Nephron (organoid): Measurements from ENCODE around the gene PPP1R12B.
A peak's percentile ranks its signal among the peaks of the same experiment; 100 is the strongest.
"Not testable (repeated sequence)": the region's sequence is repeated elsewhere in the genome, so short reads cannot be mapped to it uniquely, and the experiment has no call there.

Experiments used
- H3K27ac Mint-ChIP-seq, 3 experiments: 2 replicates each; pipeline ENCODE4 v1.8.0; 2020; ENCODE audit warnings: mixed read lengths in 3 of 3, mild to moderate bottlenecking in 2 of 3, moderate library complexity in 1 of 3
- H3K27me3 Mint-ChIP-seq: 2 replicates; pipeline ENCODE4 v1.8.0; 2021; ENCODE audit warnings: low read depth, mild to moderate bottlenecking, moderate library complexity, mixed read lengths
- H3K36me3 Mint-ChIP-seq: 2 replicates; pipeline ENCODE4 v1.8.0; 2020; ENCODE audit warnings: low read depth, mixed read lengths
- H3K4me1 Mint-ChIP-seq: 2 replicates; pipeline ENCODE4 v1.8.0; 2020; ENCODE audit warnings: mixed read lengths
- H3K4me3 Mint-ChIP-seq, 3 experiments: 2 replicates each; pipeline ENCODE4 v1.8.0; 2020; ENCODE audit warnings: mild to moderate bottlenecking in 3 of 3, mixed read lengths in 3 of 3, moderate library complexity in 2 of 3
- H3K9me3 Mint-ChIP-seq: 2 replicates; pipeline ENCODE4 v1.8.0; 2020; ENCODE audit warnings: mixed read lengths
- TF ChIP-seq, protein P1 (sequence below), 3 experiments: fragments of 200-600 bp; sonication (generic); IDR thresholded peaks; one replicate each; pipeline ENCODE4 v1.5.0; 2021; ENCODE audit warnings: antibody characterized with exemption in 3 of 3; ENCODE audit not compliant: unreplicated experiment in 3 of 3

PPP1R12B gene

DNA sequence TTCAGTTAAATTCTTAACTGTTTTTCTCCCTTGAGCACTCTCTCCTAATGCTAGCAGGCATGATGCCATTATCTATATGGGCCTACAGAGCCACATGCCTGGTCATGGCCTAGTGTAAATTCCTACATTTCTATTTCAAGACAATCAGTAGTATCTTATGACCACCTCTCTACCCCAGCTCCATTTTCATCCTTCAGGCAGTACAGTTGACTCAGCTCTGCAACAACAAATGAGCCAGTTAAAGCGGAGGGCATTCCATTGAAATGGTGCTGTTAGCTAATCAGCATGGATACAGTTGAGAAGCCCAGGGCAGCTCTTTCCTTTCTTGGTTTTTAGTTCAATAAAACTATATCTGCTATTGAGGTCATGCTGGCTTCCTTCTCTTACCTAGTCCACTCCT lies 150.0 kb downstream of the PPP1R12B start:
- H3K27me3 Mint-ChIP-seq = no peaks in the 10 kb centered on the region
- H3K4me3 Mint-ChIP-seq = no peak overlapping the region
- no peaks in the 10 kb centered on the region for H3K9me3 Mint-ChIP-seq

DNA sequence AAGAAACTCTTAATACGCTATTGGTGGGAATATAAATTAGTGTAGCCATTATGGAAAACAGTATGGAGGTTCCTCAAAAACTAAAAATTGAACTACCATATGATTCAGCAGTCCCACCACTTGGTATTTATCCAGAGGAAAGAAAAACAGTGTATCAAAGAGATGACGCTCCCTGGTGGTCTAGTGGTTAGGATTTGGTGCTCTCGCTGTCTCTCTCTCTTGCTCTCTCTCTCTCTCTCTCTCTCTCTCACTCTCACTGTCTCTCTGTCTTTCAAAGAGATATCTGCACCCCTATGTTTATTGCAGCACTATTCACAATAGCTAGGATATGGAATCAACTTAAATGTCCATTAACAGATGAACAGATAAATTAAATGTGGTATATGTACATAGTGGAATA lies 151.5 kb downstream of the PPP1R12B start:
- not testable (repeated sequence) for H3K9me3 Mint-ChIP-seq, H3K4me3 Mint-ChIP-seq, H3K27me3 Mint-ChIP-seq, H3K27ac Mint-ChIP-seq
- Mint-ChIP-seq H3K4me1 (peaks cover 32% of the 10 kb centered on the region), H3K36me3 (peaks cover 24% of the 10 kb centered on the region)

More for the DNA sequence above, 150.0 kb downstream of the PPP1R12B start:
- H3K27ac Mint-ChIP-seq = no peak overlapping the region
- H3K36me3 Mint-ChIP-seq = peaks cover 27% of the 10 kb centered on the region
- H3K4me1 Mint-ChIP-seq = peaks cover 23% of the 10 kb centered on the region
- TF ChIP-seq, protein P1, sequence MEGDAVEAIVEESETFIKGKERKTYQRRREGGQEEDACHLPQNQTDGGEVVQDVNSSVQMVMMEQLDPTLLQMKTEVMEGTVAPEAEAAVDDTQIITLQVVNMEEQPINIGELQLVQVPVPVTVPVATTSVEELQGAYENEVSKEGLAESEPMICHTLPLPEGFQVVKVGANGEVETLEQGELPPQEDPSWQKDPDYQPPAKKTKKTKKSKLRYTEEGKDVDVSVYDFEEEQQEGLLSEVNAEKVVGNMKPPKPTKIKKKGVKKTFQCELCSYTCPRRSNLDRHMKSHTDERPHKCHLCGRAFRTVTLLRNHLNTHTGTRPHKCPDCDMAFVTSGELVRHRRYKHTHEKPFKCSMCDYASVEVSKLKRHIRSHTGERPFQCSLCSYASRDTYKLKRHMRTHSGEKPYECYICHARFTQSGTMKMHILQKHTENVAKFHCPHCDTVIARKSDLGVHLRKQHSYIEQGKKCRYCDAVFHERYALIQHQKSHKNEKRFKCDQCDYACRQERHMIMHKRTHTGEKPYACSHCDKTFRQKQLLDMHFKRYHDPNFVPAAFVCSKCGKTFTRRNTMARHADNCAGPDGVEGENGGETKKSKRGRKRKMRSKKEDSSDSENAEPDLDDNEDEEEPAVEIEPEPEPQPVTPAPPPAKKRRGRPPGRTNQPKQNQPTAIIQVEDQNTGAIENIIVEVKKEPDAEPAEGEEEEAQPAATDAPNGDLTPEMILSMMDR (IDR thresholded peaks at IDR 0.05; ENCODE audit: unreplicated experiment in 3 of 3) = no peak

DNA sequence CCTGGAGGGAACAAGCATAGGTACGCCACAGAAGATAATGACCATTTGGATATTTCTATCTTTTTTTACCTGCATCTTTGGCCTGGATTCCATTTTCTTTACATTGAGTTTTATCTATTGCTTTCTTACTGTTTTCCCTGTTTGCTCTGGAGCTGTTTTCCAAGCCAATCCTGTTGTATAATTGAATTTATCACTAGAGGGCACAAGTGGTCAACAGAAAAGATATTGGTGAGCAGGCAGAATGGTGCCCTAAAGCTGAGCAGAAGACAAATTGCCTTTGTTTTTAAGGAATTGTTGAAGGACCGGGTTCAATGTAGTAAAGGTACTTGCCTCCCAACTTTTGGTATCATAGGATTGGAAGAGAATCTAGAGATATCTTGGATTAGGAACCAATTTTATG lies 152.8 kb downstream of the PPP1R12B start:
- Mint-ChIP-seq H3K4me3 (no peak overlapping the region), H3K27ac (peak overlapping the region in 2 of 3 experiments; percentile 24 to 31), H3K4me1 (peaks cover 45% of the 10 kb centered on the region), H3K36me3 (peaks cover 17% of the 10 kb centered on the region), H3K9me3 (no peaks in the 10 kb centered on the region), H3K27me3 (no peaks in the 10 kb centered on the region)
- TF ChIP-seq, protein P1 (IDR thresholded peaks at IDR 0.05; ENCODE audit: unreplicated experiment in 3 of 3) = peak; percentile 50 to 68 (median 51)

DNA sequence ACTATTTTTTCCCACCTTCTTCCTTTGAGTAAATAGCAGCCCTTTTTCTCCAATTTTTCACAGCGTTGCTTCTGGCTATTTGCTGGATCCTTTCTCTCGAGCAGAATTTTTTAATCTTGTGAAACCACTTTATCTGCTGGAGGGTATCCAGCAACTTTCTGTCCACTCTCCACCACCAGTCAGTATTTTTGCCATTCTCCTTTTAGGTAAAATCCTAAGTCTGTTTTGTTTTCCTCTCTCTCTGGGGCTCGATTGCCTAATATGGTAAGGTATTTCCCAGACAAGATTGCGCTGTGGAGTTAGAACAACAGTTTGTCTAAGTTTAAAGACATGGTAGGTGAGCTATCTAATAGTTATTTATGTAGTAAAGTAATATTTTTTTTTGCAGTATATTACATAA lies 156.9 kb downstream of the PPP1R12B start:
- no peaks in the 10 kb centered on the region for H3K9me3 Mint-ChIP-seq
- H3K27ac Mint-ChIP-seq = peak overlapping the region; percentile 90 to 98 (median 94)
- H3K4me1 Mint-ChIP-seq = peaks cover 56% of the 10 kb centered on the region
- TF ChIP-seq, protein P1 (IDR thresholded peaks at IDR 0.05; ENCODE audit: unreplicated experiment in 3 of 3) = no peak
- H3K4me3 Mint-ChIP-seq = peak overlapping the region in 2 of 3 experiments; percentile 17 to 33
- H3K27me3 Mint-ChIP-seq = no peaks in the 10 kb centered on the region
- H3K36me3 Mint-ChIP-seq = peaks cover 10% of the 10 kb centered on the region

DNA sequence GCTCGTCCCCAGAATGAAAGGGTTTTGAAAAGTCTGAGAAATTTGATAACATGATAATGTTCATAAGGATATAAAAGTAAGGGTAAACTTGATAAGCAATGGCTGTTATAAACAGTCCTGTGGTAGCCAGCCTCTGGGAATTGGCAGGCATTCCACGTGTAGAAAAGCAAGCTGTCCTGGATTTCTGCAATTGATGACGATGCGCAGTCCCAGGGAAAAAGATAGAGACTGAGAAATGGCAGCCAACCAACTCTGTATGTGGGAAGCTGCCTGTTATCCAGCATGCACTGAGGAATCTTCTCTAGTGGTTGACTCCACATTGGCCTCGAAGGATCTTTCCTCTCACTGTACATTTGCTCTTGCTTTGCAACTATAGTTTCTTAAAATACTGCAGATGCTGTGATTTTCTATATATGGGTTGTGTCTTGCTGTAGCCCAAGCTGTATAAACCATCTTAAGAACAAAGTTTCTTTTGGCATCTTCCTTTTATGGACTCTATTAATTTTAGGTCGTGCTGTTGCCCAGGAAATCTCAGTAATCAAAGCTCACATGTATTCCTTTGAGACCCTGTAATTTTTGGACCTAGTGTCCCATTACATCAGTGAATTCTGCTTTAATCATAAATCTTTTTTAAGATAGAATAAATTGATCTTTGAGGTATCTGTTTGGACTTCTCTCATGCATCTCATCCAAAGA lies 157.5 kb downstream of the PPP1R12B start:
- H3K4me3 Mint-ChIP-seq, H3K9me3 Mint-ChIP-seq, H3K27me3 Mint-ChIP-seq, H3K36me3 Mint-ChIP-seq: not testable (repeated sequence)
- Mint-ChIP-seq H3K27ac (peak overlapping the region; percentile 90 to 98 (median 94)), H3K4me1 (peaks cover 56% of the 10 kb centered on the region)

DNA sequence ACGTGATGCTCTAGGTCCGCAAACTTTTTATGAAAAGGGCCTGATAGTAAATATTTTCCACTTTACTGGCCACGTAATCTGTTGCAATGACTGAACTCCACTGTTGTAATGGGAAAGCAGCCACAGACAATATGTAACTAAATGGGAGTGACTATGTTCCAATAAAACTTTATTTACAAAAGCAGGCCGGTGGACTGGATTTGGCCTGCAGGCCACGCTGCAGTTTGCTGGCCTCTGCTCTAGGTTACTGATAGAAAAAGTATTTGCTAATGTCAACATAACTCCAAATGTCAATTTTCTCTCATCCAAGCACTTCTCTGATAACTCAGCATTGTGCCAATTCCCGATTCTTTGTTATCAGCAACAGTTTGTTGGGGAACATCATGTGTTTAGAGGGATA lies 160.4 kb downstream of the PPP1R12B start:
- H3K27me3 Mint-ChIP-seq, H3K4me3 Mint-ChIP-seq, H3K36me3 Mint-ChIP-seq, H3K9me3 Mint-ChIP-seq: not testable (repeated sequence)
- Mint-ChIP-seq H3K4me1 (peaks cover 35% of the 10 kb centered on the region), H3K27ac (peak overlapping the region; percentile 71 to 88 (median 77))

DNA sequence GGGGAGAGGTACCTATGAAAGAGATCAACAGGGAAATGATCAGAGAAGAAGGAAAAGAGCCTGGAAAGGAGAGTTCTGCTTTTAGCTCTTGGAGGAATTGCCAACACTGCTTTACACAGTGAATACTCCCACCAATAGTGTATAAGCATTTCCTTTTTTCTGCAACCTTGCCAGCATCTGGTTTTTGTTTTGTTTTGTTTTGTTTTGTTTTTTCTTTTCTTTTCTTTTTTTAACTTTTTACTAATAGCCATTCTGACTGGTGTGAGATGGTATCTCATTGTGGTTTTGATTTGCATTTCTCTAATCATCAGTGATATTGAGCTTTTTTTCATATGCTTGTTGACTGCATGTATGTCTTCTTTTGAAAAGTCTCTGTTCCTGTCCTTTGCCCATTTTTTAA lies 165.4 kb downstream of the PPP1R12B start:
- H3K36me3 Mint-ChIP-seq, H3K27me3 Mint-ChIP-seq, H3K27ac Mint-ChIP-seq, H3K4me3 Mint-ChIP-seq, H3K9me3 Mint-ChIP-seq: not testable (repeated sequence)
- H3K4me1 Mint-ChIP-seq = peaks cover 20% of the 10 kb centered on the region

DNA sequence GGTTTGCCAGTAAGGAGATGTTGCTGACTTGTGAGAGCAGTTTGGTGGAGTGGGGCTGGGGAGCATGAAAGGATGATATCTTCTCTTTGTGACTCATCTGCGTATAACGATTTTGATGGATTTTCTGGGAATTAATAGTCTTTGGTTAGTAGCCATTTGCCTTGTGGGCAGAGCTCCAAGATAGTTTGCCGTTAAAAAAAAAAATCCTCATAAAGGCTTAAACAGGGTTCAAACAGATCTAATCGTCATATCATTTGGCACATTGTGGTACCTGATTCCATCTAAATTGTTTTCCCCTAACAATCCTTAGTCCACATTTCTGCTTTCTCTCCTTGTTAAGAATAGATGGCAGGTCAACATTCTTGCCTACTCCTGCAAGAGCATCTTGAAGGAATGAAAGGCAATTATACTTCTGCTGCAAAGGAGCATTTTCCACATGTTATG lies 168.0 kb downstream of the PPP1R12B start:
- Mint-ChIP-seq H3K4me1 (peaks cover 31% of the 10 kb centered on the region), H3K27me3 (no peaks in the 10 kb centered on the region), H3K4me3 (no peak overlapping the region), H3K27ac (no peak overlapping the region), H3K9me3 (no peaks in the 10 kb centered on the region), H3K36me3 (peaks cover 6% of the 10 kb centered on the region)
- TF ChIP-seq, protein P1 (IDR thresholded peaks at IDR 0.05; ENCODE audit: unreplicated experiment in 3 of 3) = no peak

DNA sequence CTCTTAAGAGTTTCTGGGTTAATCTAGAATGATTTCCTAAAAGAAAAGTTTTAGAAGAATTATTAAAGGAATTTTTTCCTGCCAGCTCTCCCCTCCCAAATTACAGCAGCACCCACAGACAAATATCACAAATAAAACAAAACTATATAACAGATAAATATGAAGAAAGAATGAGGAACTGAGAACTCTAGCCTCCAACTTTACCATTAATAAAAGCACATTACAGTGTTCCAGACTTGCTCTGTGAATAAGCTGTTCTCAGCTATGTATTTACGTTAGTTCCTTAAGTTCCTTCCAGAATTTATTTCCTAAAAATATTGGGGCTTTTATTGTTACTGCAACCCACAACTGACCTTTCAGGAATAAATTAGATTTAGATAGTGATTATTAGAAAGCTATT lies 168.6 kb downstream of the PPP1R12B start:
- not testable (repeated sequence) for H3K4me3 Mint-ChIP-seq, H3K9me3 Mint-ChIP-seq, H3K27me3 Mint-ChIP-seq, H3K36me3 Mint-ChIP-seq
- peaks cover 31% of the 10 kb centered on the region for H3K4me1 Mint-ChIP-seq
- H3K27ac Mint-ChIP-seq = peak overlapping the region in 1 of 3 experiments; percentile 32

DNA sequence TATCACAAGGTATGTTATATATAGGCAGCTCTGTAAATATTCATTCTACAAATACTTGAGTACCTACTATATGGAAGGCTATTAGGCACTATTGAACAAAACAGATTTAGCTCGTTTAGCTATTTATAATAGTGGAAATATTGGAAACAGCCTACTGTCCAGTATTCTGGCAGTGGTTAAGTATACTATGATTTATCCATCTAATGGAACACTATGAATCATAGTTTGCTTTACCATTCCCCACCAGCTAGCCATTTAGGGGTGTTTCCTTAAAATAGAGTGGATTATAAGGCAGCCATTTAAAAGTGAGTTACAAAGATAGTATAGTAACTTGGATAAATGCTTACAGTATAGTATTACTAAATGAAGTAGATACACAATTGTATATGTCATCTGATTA lies 169.7 kb downstream of the PPP1R12B start:
- not testable (repeated sequence) for H3K27me3 Mint-ChIP-seq, H3K9me3 Mint-ChIP-seq, H3K4me3 Mint-ChIP-seq, H3K36me3 Mint-ChIP-seq
- peaks cover 31% of the 10 kb centered on the region for H3K4me1 Mint-ChIP-seq
- peak overlapping the region; percentile 13 to 61 (median 13) for H3K27ac Mint-ChIP-seq

DNA sequence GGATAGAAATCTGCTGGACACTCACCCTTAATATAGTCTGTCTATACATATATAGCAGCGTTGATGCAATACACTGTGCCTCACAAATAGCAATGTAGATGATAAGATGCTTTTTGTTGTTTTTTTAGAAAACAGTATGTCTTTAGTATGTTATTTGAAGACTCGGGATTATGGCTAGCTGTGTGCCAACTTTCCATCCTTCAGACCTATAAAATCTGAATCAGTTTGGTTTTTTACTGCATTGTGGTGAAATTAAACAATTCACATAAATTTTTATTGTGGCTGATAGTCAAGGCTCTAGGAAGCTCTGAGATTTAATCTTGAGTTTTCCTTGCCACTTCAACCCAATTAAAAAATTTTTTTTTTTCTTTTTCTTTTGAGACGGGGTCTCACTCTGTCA lies 170.4 kb downstream of the PPP1R12B start:
- H3K4me1 Mint-ChIP-seq = peaks cover 31% of the 10 kb centered on the region
- not testable (repeated sequence) for H3K9me3 Mint-ChIP-seq, H3K27me3 Mint-ChIP-seq, H3K4me3 Mint-ChIP-seq, H3K36me3 Mint-ChIP-seq
- H3K27ac Mint-ChIP-seq = peak overlapping the region; percentile 13 to 61 (median 13)
